CD4-positive, alpha-beta memory T cell (primary cell): ENCODE data around the gene ZNF473. TPM values are rescaled to one million over a fixed set of nuclear protein-coding genes. Genes with fewer than 3 reads are reported as not detected.

ENCODE experiments used
- CTCF ChIA-PET: fragments of 350-600 bp; sonication (Branson Sonifier 250); formaldehyde crosslinking; loops from one replicate; lab custom pipeline; 2021; ENCODE audit warnings: inconsistent platforms; ENCODE audit not compliant: partially characterized antibody; lab: Charles Lee
- POLR2A ChIA-PET: fragments of 350-600 bp; sonication (Branson Sonifier 250); formaldehyde crosslinking; loops from one replicate; lab custom pipeline; 2021; ENCODE audit not compliant: partially characterized antibody; lab: Charles Lee
- DNase-seq, 5 donors: peaks; one replicate each; pipeline versions ENCODE4 v3.0.0 to v3.0.0-alpha.2; 2020 to 2022; ENCODE audit warnings: mixed read lengths in 1 of 5
- H3K27ac ChIP-seq: one replicate; pipeline ENCODE4 v1.7.0; 2013; ENCODE audit warnings: low read depth, low read length
- H3K27me3 ChIP-seq: 2 replicates; pipeline ENCODE4 v1.7.0; 2013; ENCODE audit warnings: mild to moderate bottlenecking, low read length, moderate library complexity; ENCODE audit not compliant: insufficient read depth
- H3K36me3 ChIP-seq: 2 replicates; pipeline ENCODE4 v1.7.0; 2013; ENCODE audit warnings: mild to moderate bottlenecking, low read length, moderate library complexity; ENCODE audit not compliant: insufficient read depth
- H3K4me1 ChIP-seq: 2 replicates; pipeline ENCODE4 v1.7.0; 2013; ENCODE audit warnings: mild to moderate bottlenecking, low read length, moderate library complexity; ENCODE audit not compliant: insufficient read depth
- H3K4me3 ChIP-seq, 2 donors: one replicate each; pipeline ENCODE4 v1.7.0; 2013; ENCODE audit warnings: low read length in 2 of 2, mild to moderate bottlenecking in 1 of 2
- H3K9me3 ChIP-seq, 2 donors: one replicate each; pipeline ENCODE4 v1.7.0; 2013; ENCODE audit warnings: low read length in 2 of 2, control low read depth in 1 of 2; ENCODE audit not compliant: control insufficient read depth in 1 of 2
- H3K27ac Mint-ChIP-seq, 7 donors: one replicate each; pipeline ENCODE4 v1.8.0; 2020 to 2021; ENCODE audit warnings: mixed read lengths in 7 of 7, mild to moderate bottlenecking in 6 of 7, inconsistent platforms in 3 of 7, moderate library complexity in 3 of 7
- H3K27me3 Mint-ChIP-seq, 2 donors: one replicate each; pipeline ENCODE4 v1.8.0; 2020 to 2021; ENCODE audit warnings: mixed read lengths in 2 of 2
- H3K36me3 Mint-ChIP-seq, 2 donors: one replicate each; pipeline ENCODE4 v1.8.0; 2020 to 2021; ENCODE audit warnings: mixed read lengths in 2 of 2, inconsistent platforms in 1 of 2, mild to moderate bottlenecking in 1 of 2
- H3K4me1 Mint-ChIP-seq, 4 donors: one replicate each; pipeline ENCODE4 v1.8.0; 2020 to 2021; ENCODE audit warnings: mixed read lengths in 4 of 4, mild to moderate bottlenecking in 1 of 4
- H3K4me3 Mint-ChIP-seq, 8 donors: one replicate each; pipeline ENCODE4 v1.8.0; 2020 to 2021; ENCODE audit warnings: mixed read lengths in 8 of 8, mild to moderate bottlenecking in 7 of 8, moderate library complexity in 6 of 8, inconsistent platforms in 3 of 8
- H3K9me3 Mint-ChIP-seq, 8 donors: one replicate each; pipeline ENCODE4 v1.8.0; 2020 to 2021; ENCODE audit warnings: mixed read lengths in 8 of 8, mild to moderate bottlenecking in 5 of 8, inconsistent platforms in 3 of 8, moderate library complexity in 1 of 8
- intact Hi-C: fragments of 100-400 bp; cut with micrococcal nuclease; formaldehyde crosslinking; loops from one replicate; pipeline ENCODE4 v1.15.1; 2023
- polyA plus RNA-seq, 2 donors: library from polyadenylated mRNA; unstranded; fragments of 300-500 nt; fragmentation: Illumina TruSeq; gene quantifications; one replicate each; pipeline ENCODE4 v1.2.3, GENCODE V29; 2021
- total RNA-seq, 2 experiments: library from RNA; stranded (reverse); gene quantifications; one replicate each; pipeline ENCODE4 v1.2.3, GENCODE V29; 2021

Gene ZNF473
- total and polyA plus RNA-seq, 4 experiments from 2014 or later: 2.0 to 9.0 (median 6.9) TPM

DNA sequence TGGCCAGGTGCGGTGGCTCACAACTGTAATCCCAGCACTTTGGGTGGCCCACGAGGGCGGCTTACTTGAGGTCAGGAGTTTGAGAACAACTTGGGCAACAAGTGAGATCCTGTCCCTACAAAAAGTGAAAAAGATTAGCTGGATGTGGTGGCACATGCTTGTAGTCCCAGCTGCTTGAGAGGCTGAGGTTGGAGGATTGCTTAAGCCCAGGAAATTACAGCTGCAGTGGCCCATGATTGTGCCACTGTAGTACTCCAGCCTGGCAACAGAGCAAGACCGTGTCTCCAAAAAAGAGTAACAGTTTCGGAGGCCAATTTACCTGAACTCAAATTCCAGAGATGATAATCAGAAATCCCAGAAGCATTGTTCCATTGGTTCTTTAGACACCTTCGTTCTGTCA lies 4.4 kb downstream of the ZNF473 start:
- Histone ChIP-seq H3K27ac (no peak overlapping the region), H3K4me1 (peaks cover 12% of the 10 kb centered on the region), H3K9me3 (no peaks in the 10 kb centered on the region), H3K36me3 (peaks cover 29% of the 10 kb centered on the region), H3K27me3 (no peaks in the 10 kb centered on the region), H3K4me3 (no peak overlapping the region)
- Mint-ChIP-seq H3K9me3 (peaks cover 0 to 5% (median 0%) of the 10 kb centered on the region in 8 donors), H3K36me3 (peaks cover 31 to 48% of the 10 kb centered on the region in 2 donors), H3K27me3 (no peaks in the 10 kb centered on the region), H3K4me3 (no peak overlapping the region), H3K27ac (no peak overlapping the region), H3K4me1 (peaks cover 20 to 28% (median 23%) of the 10 kb centered on the region in 4 donors)
- intact Hi-C loops: no loop called here
- ChIA-PET CTCF (no interaction called here), POLR2A (interaction anchor here (0.5 kb wide), 1 partner anchor 20 kb away, joined by 3 read pairs; no protein-coding TSS in a partner anchor)
- DNase-seq: no peak

GRCh38 chr19:50030937-50031336 lies 5.1 kb downstream of the ZNF473 start:
- H3K27ac ChIP-seq: no peak overlapping the region
- intact Hi-C loops: no loop called here
- peaks cover 18 to 22% (median 20%) of the 10 kb centered on the region in 4 donors for H3K4me1 Mint-ChIP-seq
- H3K27me3 ChIP-seq: no peaks in the 10 kb centered on the region
- no peaks in the 10 kb centered on the region for H3K27me3 Mint-ChIP-seq
- CTCF ChIA-PET: interaction anchor here (0.5 kb wide), 1 partner anchor 16 kb away, joined by 3 read pairs; no protein-coding TSS in a partner anchor
- H3K36me3 ChIP-seq: peaks cover 29% of the 10 kb centered on the region
- peak overlapping the region in 2 of 7 donors; percentile 22 to 41 for H3K27ac Mint-ChIP-seq
- POLR2A ChIA-PET: interaction anchor here (0.5 kb wide), 1 partner anchor 19 kb away, joined by 3 read pairs; no protein-coding TSS in a partner anchor
- no peak for DNase-seq
- peaks cover 35 to 46% of the 10 kb centered on the region in 2 donors for H3K36me3 Mint-ChIP-seq
- no peaks in the 10 kb centered on the region for H3K9me3 ChIP-seq
- no peak overlapping the region for H3K4me3 Mint-ChIP-seq
- no peak overlapping the region for H3K4me3 ChIP-seq
- H3K4me1 ChIP-seq: peaks cover 11% of the 10 kb centered on the region
- no peaks in the 10 kb centered on the region for H3K9me3 Mint-ChIP-seq

DNA sequence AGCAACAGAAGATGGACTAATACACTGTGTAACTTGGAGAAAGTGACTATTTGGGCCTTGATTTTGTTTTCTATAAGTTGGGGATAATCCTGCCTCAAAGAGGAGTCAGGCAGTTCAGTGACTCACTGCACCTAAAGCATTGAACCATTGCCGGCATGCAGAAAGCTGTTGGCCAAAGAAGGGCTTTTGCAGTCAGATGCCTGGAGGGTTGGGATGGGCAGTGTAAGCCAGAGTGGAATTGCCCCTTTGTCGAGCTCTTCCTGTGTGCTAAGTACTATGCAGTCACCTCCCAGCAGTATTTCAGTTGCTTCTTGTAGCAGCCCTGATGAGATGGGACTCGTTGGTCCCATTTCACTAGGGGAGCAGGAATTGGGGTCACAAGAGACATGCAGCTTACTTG lies 11.1 kb downstream of the ZNF473 start:
- Mint-ChIP-seq H3K4me1 (peaks cover 0 to 6% (median 2%) of the 10 kb centered on the region in 4 donors), H3K27ac (peak overlapping the region in 1 of 7 donors; percentile 57), H3K27me3 (no peaks in the 10 kb centered on the region), H3K36me3 (peaks cover 62 to 80% of the 10 kb centered on the region in 2 donors), H3K4me3 (no peak overlapping the region), H3K9me3 (no peaks in the 10 kb centered on the region)
- H3K4me3 ChIP-seq: no peak overlapping the region
- intact Hi-C loops: no loop called here
- no peaks in the 10 kb centered on the region for H3K9me3 ChIP-seq
- ChIA-PET POLR2A (no interaction called here), CTCF (interaction anchor here (1.1 kb wide), 1 partner anchor 11 kb away, joined by 3 read pairs; no protein-coding TSS in a partner anchor)
- H3K36me3 ChIP-seq: peaks cover 52% of the 10 kb centered on the region
- DNase-seq: no peak
- no peak overlapping the region for H3K27ac ChIP-seq
- no peaks in the 10 kb centered on the region for H3K27me3 ChIP-seq
- no peaks in the 10 kb centered on the region for H3K4me1 ChIP-seq

GRCh38 chr19:50039968-50040367 lies 14.2 kb downstream of the ZNF473 start:
- H3K4me3 ChIP-seq: no peak overlapping the region
- Mint-ChIP-seq H3K27me3 (no peaks in the 10 kb centered on the region), H3K4me1 (peaks cover 0 to 3% (median under 1%) of the 10 kb centered on the region in 4 donors), H3K27ac (peak overlapping the region in 1 of 7 donors; percentile 18), H3K9me3 (peaks cover 0 to 18% (median 13%) of the 10 kb centered on the region in 8 donors), H3K4me3 (no peak overlapping the region), H3K36me3 (peaks cover 65 to 80% of the 10 kb centered on the region in 2 donors)
- H3K36me3 ChIP-seq: peaks cover 53% of the 10 kb centered on the region
- no peaks in the 10 kb centered on the region for H3K27me3 ChIP-seq
- intact Hi-C loops: no loop called here
- peaks cover 0 to 4% of the 10 kb centered on the region in 2 donors for H3K9me3 ChIP-seq
- ChIA-PET CTCF (no interaction called here), POLR2A (interaction anchor here (0.7 kb wide), 1 partner anchor 15 kb away, joined by 3 read pairs; the partner anchor contains the start of genes VRK3 and ZNF473)
- no peaks in the 10 kb centered on the region for H3K4me1 ChIP-seq
- no peak for DNase-seq
- H3K27ac ChIP-seq: no peak overlapping the region

GRCh38 chr19:50040967-50041366 lies 15.2 kb downstream of the ZNF473 start:
- CTCF ChIA-PET: no interaction called here

DNA sequence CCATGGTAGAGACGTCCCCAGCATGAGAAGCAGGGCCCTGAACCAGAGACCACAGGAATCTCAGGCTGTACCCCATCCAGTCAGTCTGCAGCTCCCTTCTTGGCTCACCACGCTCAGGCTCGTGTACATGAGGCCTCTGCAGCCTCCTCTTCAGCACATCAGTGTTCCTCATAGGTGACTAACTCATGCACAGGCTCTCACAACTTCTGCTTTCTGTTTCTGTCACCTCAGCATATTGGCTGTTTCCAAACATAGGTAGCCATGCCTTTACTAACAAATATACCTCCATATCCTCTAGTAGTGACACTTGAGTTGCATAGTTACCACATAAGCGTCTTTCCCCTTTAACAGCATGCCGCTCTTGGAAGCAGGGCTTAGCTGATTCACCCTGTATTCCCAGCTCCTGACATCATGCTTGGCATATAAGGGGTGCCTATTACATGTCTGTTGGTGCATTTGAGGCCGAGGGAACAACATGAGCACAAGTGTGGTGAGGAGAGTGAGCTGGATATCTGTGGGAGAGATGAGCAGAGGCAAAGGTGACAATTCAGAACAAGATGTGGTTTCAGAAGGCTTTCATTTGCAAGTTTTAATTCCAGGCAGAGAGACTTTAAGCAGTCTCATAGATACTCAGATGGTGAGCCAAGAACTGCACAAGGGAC lies 16.7 kb downstream of the ZNF473 start:
- peak overlapping the region in 3 of 7 donors; percentile 7 to 82 (median 23) for H3K27ac Mint-ChIP-seq
- ChIA-PET POLR2A (interaction anchor here (0.5 kb wide), 1 partner anchor 235 kb away, joined by 3 read pairs; no protein-coding TSS in a partner anchor), CTCF (interaction anchor here (0.8 kb wide), 1 partner anchor 17 kb away, joined by 3 read pairs; no protein-coding TSS in a partner anchor)
- Histone ChIP-seq H3K36me3 (peaks cover 65% of the 10 kb centered on the region), H3K9me3 (peaks cover 3 to 13% of the 10 kb centered on the region in 2 donors), H3K27ac (no peak overlapping the region), H3K4me1 (no peaks in the 10 kb centered on the region), H3K4me3 (no peak overlapping the region), H3K27me3 (no peaks in the 10 kb centered on the region)
- intact Hi-C loops: no loop called here
- H3K36me3 Mint-ChIP-seq: peaks cover 77 to 89% of the 10 kb centered on the region in 2 donors
- H3K9me3 Mint-ChIP-seq: peaks cover 0 to 29% (median 22%) of the 10 kb centered on the region in 8 donors
- DNase-seq: no peak
- H3K4me3 Mint-ChIP-seq: no peak overlapping the region
- peaks cover 0 to 1% (median 0%) of the 10 kb centered on the region in 4 donors for H3K4me1 Mint-ChIP-seq
- H3K27me3 Mint-ChIP-seq: no peaks in the 10 kb centered on the region

More at GRCh38 chr19:50040967-50041366, 15.2 kb downstream of the ZNF473 start:
- no peaks in the 10 kb centered on the region for H3K4me1 ChIP-seq
- no peaks in the 10 kb centered on the region for H3K27me3 ChIP-seq
- no peak overlapping the region for H3K4me3 Mint-ChIP-seq
- DNase-seq: no peak
- peaks cover 71 to 85% of the 10 kb centered on the region in 2 donors for H3K36me3 Mint-ChIP-seq
- peaks cover 63% of the 10 kb centered on the region for H3K36me3 ChIP-seq
- intact Hi-C loops: no loop called here
- peaks cover 0 to 27% (median 22%) of the 10 kb centered on the region in 8 donors for H3K9me3 Mint-ChIP-seq
- H3K27me3 Mint-ChIP-seq: no peaks in the 10 kb centered on the region
- H3K4me1 Mint-ChIP-seq: peaks cover 0 to 1% (median 0%) of the 10 kb centered on the region in 4 donors
- no peak overlapping the region for H3K4me3 ChIP-seq
- POLR2A ChIA-PET: no interaction called here
- H3K9me3 ChIP-seq: peaks cover 3 to 13% of the 10 kb centered on the region in 2 donors
- H3K27ac Mint-ChIP-seq: no peak overlapping the region
- no peak overlapping the region for H3K27ac ChIP-seq

- Mint-ChIP-seq H3K36me3 (peaks cover 80 to 86% of the 10 kb centered on the region in 2 donors), H3K9me3 (peaks cover 0 to 29% (median 24%) of the 10 kb centered on the region in 8 donors), H3K27ac (peak overlapping the region in 2 of 7 donors; percentile 13 to 72), H3K27me3 (no peaks in the 10 kb centered on the region), H3K4me1 (peaks cover 0 to 3% (median 0%) of the 10 kb centered on the region in 4 donors), H3K4me3 (no peak overlapping the region)
- Histone ChIP-seq H3K27ac (no peak overlapping the region), H3K9me3 (peaks cover 3 to 13% of the 10 kb centered on the region in 2 donors), H3K4me1 (no peaks in the 10 kb centered on the region), H3K27me3 (no peaks in the 10 kb centered on the region), H3K4me3 (no peak overlapping the region), H3K36me3 (peaks cover 65% of the 10 kb centered on the region)
- POLR2A ChIA-PET: no interaction called here
- no peak for DNase-seq
- intact Hi-C loops: no loop called here
- CTCF ChIA-PET: no interaction called here
Measured at GRCh38 chr19:50043967-50044366, 18.2 kb downstream of the ZNF473 start.
